Ectodermal cell (in vitro differentiated cells): ENCODE data around the gene MSRB1.
A peak's percentile ranks its signal among the peaks of the same experiment; 100 is the strongest.

Experiments used
- H3K27ac ChIP-seq: 2 replicates; pipeline ENCODE4 v1.7.0; 2013; ENCODE audit warnings: mild to moderate bottlenecking, low read depth, low read length; ENCODE audit not compliant: insufficient read depth, poor library complexity, severe bottlenecking
- H3K27me3 ChIP-seq: 2 replicates; pipeline ENCODE4 v1.7.0; 2013; ENCODE audit warnings: mild to moderate bottlenecking, low read length; ENCODE audit not compliant: insufficient read depth, control insufficient read depth, poor library complexity, severe bottlenecking
- H3K36me3 ChIP-seq: one replicate; pipeline ENCODE4 v1.7.0; 2013; ENCODE audit warnings: low read length; ENCODE audit not compliant: control insufficient read depth, insufficient read depth
- H3K4me1 ChIP-seq: one replicate; pipeline ENCODE4 v1.7.0; 2013; ENCODE audit warnings: low read length; ENCODE audit not compliant: control insufficient read depth, insufficient read depth
- H3K4me3 ChIP-seq: 2 replicates; pipeline ENCODE4 v1.7.0; 2013; ENCODE audit warnings: low read depth, low read length, control low read depth; ENCODE audit not compliant: insufficient read depth
- H3K9me3 ChIP-seq: 2 replicates; pipeline ENCODE4 v1.7.0; 2013; ENCODE audit warnings: mild to moderate bottlenecking, low read length, moderate library complexity; ENCODE audit not compliant: control insufficient read depth
- WGBS, 2 experiments: methylation state at CpG; one replicate each; pipeline ENCODE4 v1.1.7; 2013; ENCODE audit warnings: missing lambda C conversion rate in 2 of 2; 5-methylcytosine and 5-hydroxymethylcytosine counted together

Gene MSRB1

GRCh38 chr16:1984347-1985225 is 41.6 kb upstream of the MSRB1 start:
- H3K27me3 ChIP-seq = peaks cover 51% of the 10 kb centered on the region

GRCh38 chr16:1983544-1984346 is 40.7 kb upstream of the MSRB1 start, which contains the start of gene GFER:
TSS of gene GFER (plus strand) at chr16:1984193. CDS start at chr16:1984219, 26 bp downstream.
- Histone ChIP-seq H3K4me1 (peaks cover 26% of the 10 kb centered on the region), H3K4me3 (peak within 1 kb of the TSS; percentile 71), H3K36me3 (peaks cover 18% of the 10 kb centered on the region), H3K27me3 (peaks cover 51% of the 10 kb centered on the region), H3K27ac (peak within 1 kb of the TSS; percentile 95), H3K9me3 (no peaks in the 10 kb centered on the region)
- WGBS, 2 experiments = 0 to 1% methylated on average over 109 of the region's 109 CpGs

More at GRCh38 chr16:1984347-1985225, 41.6 kb upstream of the MSRB1 start:
- peaks cover 18% of the 10 kb centered on the region for H3K36me3 ChIP-seq
- peak overlapping the region; percentile 71 for H3K4me3 ChIP-seq
- peak overlapping the region; percentile 63 for H3K27ac ChIP-seq
- peaks cover 29% of the 10 kb centered on the region for H3K4me1 ChIP-seq
- no peaks in the 10 kb centered on the region for H3K9me3 ChIP-seq
- 7 to 9% methylated on average over 58 of the region's 58 CpGs for WGBS, 2 experiments

GRCh38 chr16:1982991-1983543 is 40.1 kb upstream of the MSRB1 start:
- H3K4me1 ChIP-seq = peaks cover 26% of the 10 kb centered on the region
- peak overlapping the region; percentile 71 for H3K4me3 ChIP-seq
- no peaks in the 10 kb centered on the region for H3K9me3 ChIP-seq
- no peak overlapping the region for H3K27ac ChIP-seq
- WGBS, 2 experiments = 36 to 37% methylated on average over 19 of the region's 19 CpGs
- H3K36me3 ChIP-seq = peaks cover 25% of the 10 kb centered on the region
- H3K27me3 ChIP-seq = peaks cover 51% of the 10 kb centered on the region

DNA sequence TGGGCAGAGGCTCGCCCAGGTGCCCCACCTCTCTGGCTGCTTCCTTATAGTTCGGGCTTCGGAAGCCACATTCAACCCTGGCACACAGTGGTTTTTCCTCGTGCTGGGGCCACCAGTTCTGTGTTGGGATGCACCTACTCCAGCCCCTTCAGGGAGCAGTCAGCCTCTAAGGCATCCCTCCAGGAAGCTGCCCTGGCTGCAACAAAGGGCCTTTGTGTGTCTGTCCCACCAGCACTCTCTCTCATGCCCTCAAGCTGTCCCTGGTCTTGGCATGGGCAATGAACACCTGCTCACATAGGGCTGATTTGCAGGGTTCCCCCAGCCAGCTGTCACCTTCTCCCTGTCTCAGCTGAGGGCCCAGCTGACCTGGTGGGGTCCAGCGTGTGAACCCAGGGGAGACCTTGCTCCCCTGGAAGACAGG is 39.0 kb upstream of the MSRB1 start:
- 73 to 75% methylated on average over 5 of the region's 5 CpGs for WGBS, 2 experiments
- H3K27ac ChIP-seq = no peak overlapping the region
- no peaks in the 10 kb centered on the region for H3K9me3 ChIP-seq

DNA sequence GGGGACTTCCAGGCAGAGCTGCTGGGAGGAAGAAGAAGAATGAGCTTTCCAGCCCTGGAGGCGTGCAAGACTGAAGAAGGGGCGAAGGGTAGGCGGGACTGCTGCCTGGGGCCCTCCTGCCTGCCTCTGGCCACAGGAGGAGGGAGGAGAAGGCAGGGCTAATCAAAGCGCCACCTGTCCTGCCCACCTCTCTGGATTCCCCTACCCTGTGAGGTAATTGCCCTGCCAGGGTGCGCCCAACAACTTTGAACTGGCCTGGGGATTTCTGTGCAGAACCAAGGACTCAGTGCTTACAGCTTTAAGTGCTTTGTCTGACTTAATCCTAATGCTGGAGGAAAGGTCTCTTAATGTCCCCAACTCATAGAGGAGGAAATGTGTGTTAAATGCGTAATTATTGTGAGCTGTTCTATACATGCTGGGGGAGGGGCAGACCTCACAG is 38.4 kb upstream of the MSRB1 start, which contains the start of gene NOXO1:
NOXO1 (minus strand) TSS at position 72 of the 439 bp plus-strand sequence. CDS start 290 bp downstream, outside the sequence.
- Histone ChIP-seq H3K27me3 (peaks cover 51% of the 10 kb centered on the region), H3K4me1 (peaks cover 26% of the 10 kb centered on the region), H3K9me3 (no peaks in the 10 kb centered on the region), H3K4me3 (no peak within 1 kb of the TSS), H3K36me3 (peaks cover 26% of the 10 kb centered on the region), H3K27ac (no peak within 1 kb of the TSS)
- WGBS, 2 experiments = 59 to 62% methylated on average over 6 of the region's 6 CpGs

More for the DNA sequence above, 39.0 kb upstream of the MSRB1 start:
- Histone ChIP-seq H3K4me3 (no peak overlapping the region), H3K36me3 (peaks cover 32% of the 10 kb centered on the region), H3K27me3 (peaks cover 51% of the 10 kb centered on the region), H3K4me1 (peaks cover 26% of the 10 kb centered on the region)

DNA sequence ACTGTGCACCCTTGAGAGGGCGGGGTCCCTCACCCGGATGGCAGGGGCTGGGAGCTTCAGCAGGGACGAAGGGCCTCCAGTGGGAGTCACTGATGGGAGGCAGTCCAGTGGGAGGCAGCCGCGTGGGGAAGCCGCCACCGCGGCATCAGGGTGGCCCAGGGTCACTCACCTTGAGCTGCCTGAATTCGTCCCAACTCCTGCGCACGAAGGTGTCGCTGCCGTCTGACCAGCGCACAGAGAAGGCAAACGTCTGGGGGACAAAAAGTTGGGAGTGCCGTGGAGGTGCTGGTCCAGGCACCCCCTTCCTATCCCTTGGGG is 37.7 kb upstream of the MSRB1 start:
- Histone ChIP-seq H3K36me3 (peaks cover 20% of the 10 kb centered on the region), H3K4me1 (peaks cover 26% of the 10 kb centered on the region), H3K27me3 (peaks cover 51% of the 10 kb centered on the region), H3K27ac (no peak overlapping the region), H3K4me3 (no peak overlapping the region), H3K9me3 (no peaks in the 10 kb centered on the region)
- 57 to 60% methylated on average over 16 of the region's 16 CpGs for WGBS, 2 experiments

- H3K4me3 ChIP-seq = no peak overlapping the region
- peaks cover 51% of the 10 kb centered on the region for H3K27me3 ChIP-seq
- H3K9me3 ChIP-seq = no peaks in the 10 kb centered on the region
- 20 to 22% methylated on average over 53 of the region's 53 CpGs for WGBS, 2 experiments
- peaks cover 26% of the 10 kb centered on the region for H3K4me1 ChIP-seq
- H3K27ac ChIP-seq = no peak overlapping the region
- peaks cover 17% of the 10 kb centered on the region for H3K36me3 ChIP-seq
Measured at GRCh38 chr16:1980030-1980769, 37.2 kb upstream of the MSRB1 start.

DNA sequence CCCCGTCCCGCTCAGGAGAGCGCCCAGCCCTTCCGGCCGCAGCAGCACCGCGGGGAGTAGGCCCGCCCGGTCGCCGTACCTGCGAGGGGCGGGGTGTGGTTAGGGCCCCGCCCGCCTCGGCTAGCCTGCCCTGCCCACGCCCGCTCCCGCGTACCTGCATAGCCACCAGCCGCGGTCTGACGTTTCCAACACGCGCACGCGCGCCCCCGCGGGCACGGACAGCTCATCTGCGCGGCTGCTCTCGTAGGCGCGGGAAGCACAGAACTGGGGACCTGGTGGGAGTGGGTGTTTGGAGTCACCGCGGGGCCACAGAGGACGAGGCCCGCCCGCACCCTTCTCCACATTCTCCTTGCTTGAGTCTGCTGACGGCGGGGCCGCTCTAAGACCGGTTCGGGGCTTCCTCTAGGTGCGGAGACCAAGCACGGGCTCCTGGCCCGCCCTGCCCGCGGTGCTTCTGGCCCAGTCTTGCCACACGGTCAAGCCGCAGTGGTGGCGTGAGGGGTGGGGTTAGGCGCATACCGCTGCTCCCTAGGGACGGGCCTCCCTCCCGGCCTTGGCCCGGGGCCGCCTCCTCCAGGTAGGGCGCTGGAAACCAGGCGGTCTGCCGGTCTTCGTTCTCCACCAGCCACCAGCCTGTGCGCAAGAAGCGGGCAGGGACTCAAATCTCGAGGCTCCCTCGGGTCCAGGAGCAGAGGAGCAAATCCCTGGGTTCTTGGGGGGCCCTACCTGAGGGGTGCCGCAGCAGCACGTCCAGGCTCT is 36.5 kb upstream of the MSRB1 start:
- H3K9me3 ChIP-seq = no peaks in the 10 kb centered on the region
- H3K4me3 ChIP-seq = no peak overlapping the region
- no peak overlapping the region for H3K27ac ChIP-seq
- H3K4me1 ChIP-seq = peaks cover 26% of the 10 kb centered on the region
- peaks cover 25% of the 10 kb centered on the region for H3K36me3 ChIP-seq
- 11 to 13% methylated on average over 70 of the region's 70 CpGs for WGBS, 2 experiments
- H3K27me3 ChIP-seq = peaks cover 51% of the 10 kb centered on the region

DNA sequence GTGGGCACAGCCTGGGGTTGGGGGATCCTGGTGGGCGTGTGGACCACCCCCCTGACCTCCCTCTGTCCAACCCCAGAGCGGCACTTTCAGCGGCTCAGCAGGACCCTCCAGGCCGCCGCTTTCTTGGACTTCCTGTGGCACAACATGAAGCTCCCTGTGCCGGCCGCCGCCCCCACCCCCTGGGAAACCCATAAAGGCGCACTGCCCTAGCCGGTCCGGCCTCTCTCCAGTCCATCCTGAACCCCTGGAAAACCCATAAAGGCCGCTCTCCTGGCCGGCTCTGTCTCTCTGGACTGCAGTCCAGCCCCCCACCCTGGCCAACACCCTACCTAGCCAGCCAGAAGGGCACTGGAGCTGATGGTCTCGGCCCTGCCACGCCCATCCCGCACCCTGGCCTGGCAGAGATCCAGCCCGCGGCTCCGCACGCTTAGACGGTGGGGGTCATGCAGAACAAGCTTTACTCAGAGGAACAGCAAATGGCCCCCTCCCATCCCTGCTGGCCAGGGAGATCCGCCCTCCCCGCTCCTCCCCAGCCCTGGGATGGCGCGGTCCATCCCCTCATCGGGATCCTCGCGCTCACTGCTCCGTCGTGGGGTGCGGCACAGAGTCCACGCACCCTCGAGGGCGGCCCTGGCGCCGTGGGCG is 35.6 kb upstream of the MSRB1 start:
- Histone ChIP-seq H3K4me1 (peaks cover 26% of the 10 kb centered on the region), H3K27me3 (peaks cover 51% of the 10 kb centered on the region), H3K27ac (no peak overlapping the region), H3K4me3 (no peak overlapping the region), H3K36me3 (peaks cover 25% of the 10 kb centered on the region), H3K9me3 (no peaks in the 10 kb centered on the region)
- 79 to 82% methylated on average over 37 of the region's 37 CpGs for WGBS, 2 experiments
